ENCODE measurements around the gene INS. TPM values are rescaled to one million over a fixed set of nuclear protein-coding genes. Genes with fewer than 3 reads are reported as not detected.

Gene INS
- total and polyA plus RNA-seq, 4 donors, result 1.2 to 3.3 TPM; not detected in 2

DNA sequence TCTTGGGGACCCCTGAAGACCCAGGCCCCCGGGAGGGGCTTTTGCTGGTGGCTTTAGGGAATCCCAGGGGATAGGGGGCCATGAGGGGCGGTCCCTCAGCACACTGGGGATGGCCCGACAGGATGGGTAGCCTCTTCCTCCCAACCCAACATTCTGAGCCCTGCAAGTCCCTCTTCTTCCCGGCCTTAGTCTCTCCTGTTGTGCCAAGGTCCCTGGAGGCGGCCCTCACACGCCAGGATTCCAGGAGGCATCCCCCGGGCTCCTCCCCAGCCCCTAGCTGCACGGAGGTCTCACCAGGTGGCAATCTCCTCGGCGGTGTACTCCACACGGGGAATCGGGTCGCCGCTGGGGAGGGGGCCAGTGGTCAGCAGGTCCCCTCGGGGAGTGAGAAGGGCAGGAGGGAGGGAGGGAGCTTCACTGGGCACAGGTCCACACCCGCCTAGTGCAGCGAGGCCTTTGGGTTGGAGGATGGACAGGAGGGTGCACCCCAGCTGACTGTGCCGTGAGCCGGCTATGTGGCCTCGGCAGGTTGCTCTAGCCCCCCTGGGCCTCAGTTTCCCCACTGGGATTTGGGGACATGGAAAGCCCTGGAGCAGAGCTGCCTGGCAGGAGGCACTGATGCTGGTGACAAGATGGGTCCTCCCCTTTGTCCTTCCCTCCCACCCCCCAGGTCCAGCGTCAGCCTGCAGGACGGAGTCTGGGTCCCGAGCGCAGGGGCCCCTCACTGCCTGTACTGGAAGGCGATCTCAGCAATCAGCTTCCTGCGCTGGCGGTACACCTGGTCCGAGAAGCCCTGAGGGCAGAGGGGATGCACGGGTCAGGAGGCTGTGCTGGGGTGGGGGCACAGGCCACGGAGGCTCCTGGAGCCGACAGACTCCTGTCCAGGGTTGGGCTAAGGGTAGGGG lies 6.4 kb upstream of the INS start:
- no peak for DNase-seq
- Histone ChIP-seq H3K4me1 (ENCODE audit: control insufficient read depth in 5 of 5, insufficient read depth in 5 of 5, low read length in 5 of 5) (peaks cover 0 to 7% (median 0%) of the 10 kb centered on the region in 5 donors), H3K27me3 (ENCODE audit: control insufficient read depth in 3 of 3, insufficient read depth in 3 of 3, low read length in 2 of 3) (no peaks in the 10 kb centered on the region), H3K27ac (ENCODE audit: low read depth in 1 of 2, low read length in 1 of 2) (no peak overlapping the region), H3K4me3 (no peak overlapping the region), H3K9me3 (ENCODE audit: control insufficient read depth in 4 of 4, insufficient read depth in 3 of 4, low read length in 3 of 4) (no peaks in the 10 kb centered on the region), H3K9ac (ENCODE audit: insufficient read depth in 1 of 2, low read length in 2 of 2) (no peak overlapping the region), H3K36me3 (ENCODE audit: control insufficient read depth in 4 of 4, insufficient read depth in 4 of 4, low read length in 4 of 4) (no peaks in the 10 kb centered on the region)
- no peak for ATAC-seq (ENCODE audit: insufficient read depth, low FRiP score)
- WGBS, 2 donors, result 73 to 76% methylated on average over 29 to 31 of the region's 31 CpGs
- TF ChIP-seq, protein P1, sequence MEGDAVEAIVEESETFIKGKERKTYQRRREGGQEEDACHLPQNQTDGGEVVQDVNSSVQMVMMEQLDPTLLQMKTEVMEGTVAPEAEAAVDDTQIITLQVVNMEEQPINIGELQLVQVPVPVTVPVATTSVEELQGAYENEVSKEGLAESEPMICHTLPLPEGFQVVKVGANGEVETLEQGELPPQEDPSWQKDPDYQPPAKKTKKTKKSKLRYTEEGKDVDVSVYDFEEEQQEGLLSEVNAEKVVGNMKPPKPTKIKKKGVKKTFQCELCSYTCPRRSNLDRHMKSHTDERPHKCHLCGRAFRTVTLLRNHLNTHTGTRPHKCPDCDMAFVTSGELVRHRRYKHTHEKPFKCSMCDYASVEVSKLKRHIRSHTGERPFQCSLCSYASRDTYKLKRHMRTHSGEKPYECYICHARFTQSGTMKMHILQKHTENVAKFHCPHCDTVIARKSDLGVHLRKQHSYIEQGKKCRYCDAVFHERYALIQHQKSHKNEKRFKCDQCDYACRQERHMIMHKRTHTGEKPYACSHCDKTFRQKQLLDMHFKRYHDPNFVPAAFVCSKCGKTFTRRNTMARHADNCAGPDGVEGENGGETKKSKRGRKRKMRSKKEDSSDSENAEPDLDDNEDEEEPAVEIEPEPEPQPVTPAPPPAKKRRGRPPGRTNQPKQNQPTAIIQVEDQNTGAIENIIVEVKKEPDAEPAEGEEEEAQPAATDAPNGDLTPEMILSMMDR (IDR thresholded peaks at IDR 0.05; ENCODE audit: control extremely low read depth, extremely low read depth), result no peak

GRCh38 chr11:2166091-2166851 lies 5.3 kb upstream of the INS start:
- 8 to 11% methylated on average over 63 to 70 of the region's 70 CpGs for WGBS, 2 donors
- H3K36me3 ChIP-seq (ENCODE audit: control insufficient read depth in 4 of 4, insufficient read depth in 4 of 4, low read length in 4 of 4), result no peaks in the 10 kb centered on the region
- ATAC-seq (ENCODE audit: insufficient read depth, low FRiP score), result no peak

DNA sequence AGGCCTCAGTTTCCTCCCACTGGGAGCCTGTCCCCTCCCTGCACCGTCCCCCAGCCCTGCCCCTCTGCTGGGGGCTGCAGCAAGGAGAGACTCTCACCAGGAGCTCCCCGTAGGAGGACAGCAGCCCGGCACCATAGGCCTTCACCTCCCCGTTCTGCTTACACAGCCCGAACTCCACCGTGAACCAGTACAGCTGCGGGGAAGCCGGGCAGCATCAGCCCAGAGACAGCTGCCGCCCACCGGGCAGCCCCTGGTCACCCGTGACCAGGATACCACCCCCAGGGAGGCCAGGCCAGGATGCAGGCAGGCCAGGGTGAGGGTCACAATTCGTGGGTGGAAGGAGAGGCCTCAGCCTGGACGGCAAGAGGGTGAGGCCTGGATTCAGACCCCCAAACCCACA lies 4.6 kb upstream of the INS start:
- Histone ChIP-seq H3K36me3 (ENCODE audit: control insufficient read depth in 4 of 4, insufficient read depth in 4 of 4, low read length in 4 of 4) (no peaks in the 10 kb centered on the region), H3K9ac (ENCODE audit: insufficient read depth in 1 of 2, low read length in 2 of 2) (no peak overlapping the region), H3K4me1 (ENCODE audit: control insufficient read depth in 5 of 5, insufficient read depth in 5 of 5, low read length in 5 of 5) (peaks cover 0 to 7% (median 0%) of the 10 kb centered on the region in 5 donors), H3K27me3 (ENCODE audit: control insufficient read depth in 3 of 3, insufficient read depth in 3 of 3, low read length in 2 of 3) (peaks cover 0 to 4% (median 0%) of the 10 kb centered on the region in 3 donors), H3K27ac (ENCODE audit: low read depth in 1 of 2, low read length in 1 of 2) (no peak overlapping the region), H3K9me3 (ENCODE audit: control insufficient read depth in 4 of 4, insufficient read depth in 3 of 4, low read length in 3 of 4) (no peaks in the 10 kb centered on the region), H3K4me3 (no peak overlapping the region)
- no peak for DNase-seq
- no peak for ATAC-seq (ENCODE audit: insufficient read depth, low FRiP score)
- TF ChIP-seq, protein P1 (IDR thresholded peaks at IDR 0.05; ENCODE audit: control extremely low read depth, extremely low read depth), result no peak
- WGBS, 2 donors, result 85 to 93% methylated on average over 12 to 13 of the region's 13 CpGs

More at GRCh38 chr11:2166091-2166851, 5.3 kb upstream of the INS start:
- Histone ChIP-seq H3K27ac (ENCODE audit: low read depth in 1 of 2, low read length in 1 of 2) (no peak overlapping the region), H3K27me3 (ENCODE audit: control insufficient read depth in 3 of 3, insufficient read depth in 3 of 3, low read length in 2 of 3) (no peaks in the 10 kb centered on the region), H3K9me3 (ENCODE audit: control insufficient read depth in 4 of 4, insufficient read depth in 3 of 4, low read length in 3 of 4) (no peaks in the 10 kb centered on the region), H3K9ac (ENCODE audit: insufficient read depth in 1 of 2, low read length in 2 of 2) (no peak overlapping the region), H3K4me1 (ENCODE audit: control insufficient read depth in 5 of 5, insufficient read depth in 5 of 5, low read length in 5 of 5) (peaks cover 0 to 7% (median 0%) of the 10 kb centered on the region in 5 donors), H3K4me3 (no peak overlapping the region)
- DNase-seq, result peak; percentile 37 to 71 (median 58)
- TF ChIP-seq, protein P1 (IDR thresholded peaks at IDR 0.05; ENCODE audit: control extremely low read depth, extremely low read depth), result no peak

Data from lung (tissue), 12 donors.